Astrocyte (in vitro differentiated cells and primary cell): ENCODE results near the gene ZMAT2.

Source experiments
- EZH2 ChIP-seq: IDR thresholded peaks from 2 replicates; pipeline ENCODE4 v1.6.1; 2012; ENCODE audit warnings: mild to moderate bottlenecking, low read length, inconsistent platforms; ENCODE audit not compliant: insufficient read depth
- TF ChIP-seq, protein P1 (sequence below): IDR thresholded peaks from 2 replicates; pipeline ENCODE4 v1.5.1; 2011; ENCODE audit warnings: low read depth, mild to moderate bottlenecking, inconsistent platforms, low read length, moderate library complexity; ENCODE audit not compliant: insufficient read depth

DNA sequence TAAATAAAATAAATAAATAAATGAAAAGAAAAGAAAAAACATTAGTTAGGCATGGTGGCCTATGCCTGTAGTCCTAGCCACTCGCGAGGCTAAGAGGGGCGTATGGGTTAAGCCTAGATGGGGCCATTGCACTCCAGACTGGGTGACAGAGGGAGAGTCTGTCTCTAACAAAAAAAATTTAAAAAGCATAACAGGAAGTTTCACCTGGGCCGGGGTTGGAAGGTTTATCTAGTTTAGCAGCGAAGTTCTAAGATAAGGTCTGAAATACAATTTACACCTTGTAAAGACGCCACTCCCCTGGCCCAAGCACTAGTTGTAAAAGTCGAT lies 18.0 kb downstream of the ZMAT2 start:
- TF ChIP-seq, protein P1, sequence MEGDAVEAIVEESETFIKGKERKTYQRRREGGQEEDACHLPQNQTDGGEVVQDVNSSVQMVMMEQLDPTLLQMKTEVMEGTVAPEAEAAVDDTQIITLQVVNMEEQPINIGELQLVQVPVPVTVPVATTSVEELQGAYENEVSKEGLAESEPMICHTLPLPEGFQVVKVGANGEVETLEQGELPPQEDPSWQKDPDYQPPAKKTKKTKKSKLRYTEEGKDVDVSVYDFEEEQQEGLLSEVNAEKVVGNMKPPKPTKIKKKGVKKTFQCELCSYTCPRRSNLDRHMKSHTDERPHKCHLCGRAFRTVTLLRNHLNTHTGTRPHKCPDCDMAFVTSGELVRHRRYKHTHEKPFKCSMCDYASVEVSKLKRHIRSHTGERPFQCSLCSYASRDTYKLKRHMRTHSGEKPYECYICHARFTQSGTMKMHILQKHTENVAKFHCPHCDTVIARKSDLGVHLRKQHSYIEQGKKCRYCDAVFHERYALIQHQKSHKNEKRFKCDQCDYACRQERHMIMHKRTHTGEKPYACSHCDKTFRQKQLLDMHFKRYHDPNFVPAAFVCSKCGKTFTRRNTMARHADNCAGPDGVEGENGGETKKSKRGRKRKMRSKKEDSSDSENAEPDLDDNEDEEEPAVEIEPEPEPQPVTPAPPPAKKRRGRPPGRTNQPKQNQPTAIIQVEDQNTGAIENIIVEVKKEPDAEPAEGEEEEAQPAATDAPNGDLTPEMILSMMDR = no peak
- TF ChIP-seq EZH2 = no peak
